ENCODE data around the gene CD47. TPM values are rescaled to one million over a fixed set of nuclear protein-coding genes. Genes with fewer than 3 reads are reported as not detected.

CD47 gene
- total and polyA plus RNA-seq, 2 donors from 2014 or later = 61.7 to 104 TPM

GRCh38 chr3:108047987-108048386 lies 42.8 kb downstream of the CD47 start:
- Histone ChIP-seq H3K9ac (ENCODE audit: low read length in 3 of 3) (no peak overlapping the region), H3K9me3 (ENCODE audit: control insufficient read depth in 2 of 3, insufficient read depth in 1 of 3, low read length in 3 of 3) (no peaks in the 10 kb centered on the region), H3K4me1 (ENCODE audit: control insufficient read depth in 2 of 3, insufficient read depth in 2 of 3, low read depth in 1 of 3, low read length in 3 of 3) (no peaks in the 10 kb centered on the region), H3K27me3 (ENCODE audit: control insufficient read depth, insufficient read depth, low read length) (no peaks in the 10 kb centered on the region), H3K4me3 (ENCODE audit: low read length in 3 of 3) (no peak overlapping the region), H3K27ac (ENCODE audit: low read depth in 2 of 2, low read length in 2 of 2) (no peak overlapping the region), H3K36me3 (ENCODE audit: control insufficient read depth in 2 of 3, insufficient read depth in 3 of 3, low read length in 3 of 3) (peaks cover 0 to 7% (median 0%) of the 10 kb centered on the region in 3 donors)
- no peak for TF ChIP-seq CTCF (IDR thresholded peaks at IDR 0.05; ENCODE audit: borderline replicate concordance, extremely low read depth, insufficient read depth)
- intact Hi-C loops (cut with DNase I) = no loop called here
- FAIRE-seq = no peak
- no peak for DNase-seq

DNA sequence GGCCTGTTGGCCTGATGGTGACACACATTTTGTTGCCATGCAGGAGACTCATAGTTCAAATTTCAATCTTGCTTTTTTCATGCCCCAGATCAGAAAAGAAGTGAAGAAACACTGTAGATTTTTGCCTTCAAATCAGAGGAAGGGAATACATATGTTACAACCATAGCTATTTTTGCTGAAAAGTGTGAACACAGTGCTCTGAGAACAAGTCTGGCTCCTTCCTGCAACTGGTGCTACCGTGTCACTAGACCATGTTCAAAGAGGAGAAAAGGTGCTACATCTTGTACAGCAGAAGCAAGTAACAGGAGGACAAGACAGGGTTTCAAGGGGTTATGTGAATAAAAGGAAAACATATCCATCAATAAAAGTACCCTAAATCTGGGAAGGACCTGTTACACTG lies 44.6 kb downstream of the CD47 start:
- TF ChIP-seq CTCF (IDR thresholded peaks at IDR 0.05; ENCODE audit: borderline replicate concordance, extremely low read depth, insufficient read depth) = no peak
- no peak overlapping the region for H3K4me3 ChIP-seq (ENCODE audit: low read length in 3 of 3)
- no peak overlapping the region for H3K9ac ChIP-seq (ENCODE audit: low read length in 3 of 3)
- H3K9me3 ChIP-seq (ENCODE audit: control insufficient read depth in 2 of 3, insufficient read depth in 1 of 3, low read length in 3 of 3) = no peaks in the 10 kb centered on the region
- H3K36me3 ChIP-seq (ENCODE audit: control insufficient read depth in 2 of 3, insufficient read depth in 3 of 3, low read length in 3 of 3) = peaks cover 0 to 7% (median 0%) of the 10 kb centered on the region in 3 donors
- H3K27me3 ChIP-seq (ENCODE audit: control insufficient read depth, insufficient read depth, low read length) = no peaks in the 10 kb centered on the region
- FAIRE-seq (no peak), DNase-seq (no peak)
- intact Hi-C loops (cut with DNase I) = no loop called here
- H3K27ac ChIP-seq (ENCODE audit: low read depth in 2 of 2, low read length in 2 of 2) = no peak overlapping the region
- H3K4me1 ChIP-seq (ENCODE audit: control insufficient read depth in 2 of 3, insufficient read depth in 2 of 3, low read depth in 1 of 3, low read length in 3 of 3) = no peaks in the 10 kb centered on the region

GRCh38 chr3:108044699-108045098 lies 46.1 kb downstream of the CD47 start:
- no peak overlapping the region for H3K27ac ChIP-seq (ENCODE audit: low read depth in 2 of 2, low read length in 2 of 2)
- intact Hi-C loops (cut with DNase I) = no loop called here
- TF ChIP-seq CTCF (IDR thresholded peaks at IDR 0.05; ENCODE audit: borderline replicate concordance, extremely low read depth, insufficient read depth) = no peak
- DNase-seq (no peak), FAIRE-seq (no peak)
- H3K27me3 ChIP-seq (ENCODE audit: control insufficient read depth, insufficient read depth, low read length) = no peaks in the 10 kb centered on the region
- H3K9me3 ChIP-seq (ENCODE audit: control insufficient read depth in 2 of 3, insufficient read depth in 1 of 3, low read length in 3 of 3) = no peaks in the 10 kb centered on the region
- H3K36me3 ChIP-seq (ENCODE audit: control insufficient read depth in 2 of 3, insufficient read depth in 3 of 3, low read length in 3 of 3) = peaks cover 0 to 7% (median 0%) of the 10 kb centered on the region in 3 donors
- H3K9ac ChIP-seq (ENCODE audit: low read length in 3 of 3) = no peak overlapping the region
- no peaks in the 10 kb centered on the region for H3K4me1 ChIP-seq (ENCODE audit: control insufficient read depth in 2 of 3, insufficient read depth in 2 of 3, low read depth in 1 of 3, low read length in 3 of 3)
- H3K4me3 ChIP-seq (ENCODE audit: low read length in 3 of 3) = no peak overlapping the region

DNA sequence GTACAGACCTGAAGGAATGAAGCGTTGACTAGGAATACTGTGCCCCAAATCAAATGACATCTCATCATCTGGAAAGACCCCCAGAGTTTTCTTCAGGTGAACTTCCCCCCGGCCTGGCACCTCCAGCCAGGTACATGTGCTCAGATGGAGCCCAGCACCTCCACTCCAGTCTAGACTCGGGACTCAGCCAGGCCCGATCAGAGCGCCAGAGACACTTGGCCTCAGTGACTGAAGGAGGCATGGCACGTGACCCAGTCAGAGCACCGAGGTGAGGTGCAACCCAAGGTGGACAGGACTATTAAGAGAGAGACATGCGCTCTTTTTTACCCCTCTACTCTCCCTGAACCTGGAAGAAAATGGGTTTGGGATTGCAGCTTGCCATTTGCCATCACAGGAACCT lies 48.5 kb downstream of the CD47 start:
- H3K9me3 ChIP-seq (ENCODE audit: control insufficient read depth in 2 of 3, insufficient read depth in 1 of 3, low read length in 3 of 3) = no peaks in the 10 kb centered on the region
- H3K27me3 ChIP-seq (ENCODE audit: control insufficient read depth, insufficient read depth, low read length) = no peaks in the 10 kb centered on the region
- no peaks in the 10 kb centered on the region for H3K4me1 ChIP-seq (ENCODE audit: control insufficient read depth in 2 of 3, insufficient read depth in 2 of 3, low read depth in 1 of 3, low read length in 3 of 3)
- DNase-seq (no peak), FAIRE-seq (no peak)
- intact Hi-C loops (cut with DNase I) = no loop called here
- TF ChIP-seq CTCF (IDR thresholded peaks at IDR 0.05; ENCODE audit: borderline replicate concordance, extremely low read depth, insufficient read depth) = no peak
- H3K9ac ChIP-seq (ENCODE audit: low read length in 3 of 3) = no peak overlapping the region
- H3K27ac ChIP-seq (ENCODE audit: low read depth in 2 of 2, low read length in 2 of 2) = no peak overlapping the region
- H3K36me3 ChIP-seq (ENCODE audit: control insufficient read depth in 2 of 3, insufficient read depth in 3 of 3, low read length in 3 of 3) = peaks cover 0 to 7% (median 0%) of the 10 kb centered on the region in 3 donors
- H3K4me3 ChIP-seq (ENCODE audit: low read length in 3 of 3) = no peak overlapping the region

Measured in kidney (tissue), 14 donors.